Central memory CD8-positive, alpha-beta T cell (primary cell): ENCODE results near the gene RPP25L.
A peak's percentile ranks its signal among the peaks of the same experiment; 100 is the strongest.

Experiments
- ATAC-seq: fragments of 150-1000 bp; cut with Tn5 transposase; replicated peaks from 2 replicates; pipeline ENCODE4 v1.10.0; 2022; ENCODE audit warnings: mild to moderate bottlenecking, moderate FRiP score, moderate number of reproducible peaks; ENCODE audit not compliant: poor library complexity, severe bottlenecking; ENCODE audit errors: extremely low read depth
- DNase-seq, 2 donors: peaks; one replicate each; pipeline ENCODE4 v3.0.0; 2021; ENCODE audit warnings: low spot score in 2 of 2
- H3K27ac Mint-ChIP-seq: one replicate; pipeline ENCODE4 v1.8.0; 2022; ENCODE audit warnings: low read depth, mild to moderate bottlenecking, moderate library complexity, mixed read lengths
- H3K27me3 Mint-ChIP-seq: one replicate; pipeline ENCODE4 v1.8.0; 2022; ENCODE audit warnings: mixed read lengths
- H3K36me3 Mint-ChIP-seq: one replicate; pipeline ENCODE4 v1.8.0; 2022; ENCODE audit warnings: mild to moderate bottlenecking, moderate library complexity, mixed read lengths; ENCODE audit not compliant: insufficient read depth
- H3K4me1 Mint-ChIP-seq: one replicate; pipeline ENCODE4 v1.8.0; 2022; ENCODE audit warnings: mixed read lengths
- H3K4me3 Mint-ChIP-seq: one replicate; pipeline ENCODE4 v1.8.0; 2022; ENCODE audit warnings: mild to moderate bottlenecking, moderate library complexity, mixed read lengths
- H3K9me3 Mint-ChIP-seq: one replicate; pipeline ENCODE4 v1.8.0; 2022; ENCODE audit warnings: mixed read lengths

Gene RPP25L

DNA sequence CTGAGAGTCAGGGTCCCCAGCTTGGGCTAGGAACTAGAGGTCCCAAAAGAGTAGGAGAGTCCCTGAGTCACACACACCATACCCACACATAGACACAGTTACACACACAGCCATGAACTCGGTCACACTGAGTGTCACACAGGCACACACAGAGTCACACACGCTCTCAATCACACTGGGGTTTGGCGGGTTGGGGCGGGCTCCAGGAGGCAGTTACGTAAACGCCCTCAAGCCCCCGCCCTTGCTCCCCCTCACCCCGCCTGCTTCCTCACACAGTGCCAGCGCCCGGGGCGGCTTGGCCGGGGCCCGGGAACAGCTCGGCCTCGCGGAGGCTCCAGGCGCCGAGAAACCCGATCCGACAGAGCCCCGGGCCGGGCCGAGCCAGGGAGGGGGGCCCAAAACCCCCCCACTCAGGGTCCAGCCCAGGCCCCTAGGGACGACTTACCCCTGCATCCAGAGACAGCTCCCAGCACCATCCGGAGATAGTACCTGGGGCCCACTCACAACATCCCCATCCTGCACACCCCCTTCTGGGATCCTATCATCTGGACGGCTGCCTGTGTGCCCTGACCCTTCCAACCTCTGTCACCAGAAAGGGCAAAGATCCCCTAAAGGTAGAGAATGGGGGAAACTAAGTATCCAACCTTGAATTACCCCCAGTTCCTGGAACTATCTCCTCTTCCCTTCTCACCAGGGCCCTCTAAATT is 18.8 kb downstream of the RPP25L start:
- H3K4me3 Mint-ChIP-seq, result peak overlapping the region; percentile 80
- H3K9me3 Mint-ChIP-seq, result no peaks in the 10 kb centered on the region
- DNase-seq, result no peak
- peaks cover 4% of the 10 kb centered on the region for H3K36me3 Mint-ChIP-seq
- ATAC-seq, result no peak
- no peak overlapping the region for H3K27ac Mint-ChIP-seq
- H3K27me3 Mint-ChIP-seq, result peaks cover 68% of the 10 kb centered on the region
- H3K4me1 Mint-ChIP-seq, result peaks cover 28% of the 10 kb centered on the region

DNA sequence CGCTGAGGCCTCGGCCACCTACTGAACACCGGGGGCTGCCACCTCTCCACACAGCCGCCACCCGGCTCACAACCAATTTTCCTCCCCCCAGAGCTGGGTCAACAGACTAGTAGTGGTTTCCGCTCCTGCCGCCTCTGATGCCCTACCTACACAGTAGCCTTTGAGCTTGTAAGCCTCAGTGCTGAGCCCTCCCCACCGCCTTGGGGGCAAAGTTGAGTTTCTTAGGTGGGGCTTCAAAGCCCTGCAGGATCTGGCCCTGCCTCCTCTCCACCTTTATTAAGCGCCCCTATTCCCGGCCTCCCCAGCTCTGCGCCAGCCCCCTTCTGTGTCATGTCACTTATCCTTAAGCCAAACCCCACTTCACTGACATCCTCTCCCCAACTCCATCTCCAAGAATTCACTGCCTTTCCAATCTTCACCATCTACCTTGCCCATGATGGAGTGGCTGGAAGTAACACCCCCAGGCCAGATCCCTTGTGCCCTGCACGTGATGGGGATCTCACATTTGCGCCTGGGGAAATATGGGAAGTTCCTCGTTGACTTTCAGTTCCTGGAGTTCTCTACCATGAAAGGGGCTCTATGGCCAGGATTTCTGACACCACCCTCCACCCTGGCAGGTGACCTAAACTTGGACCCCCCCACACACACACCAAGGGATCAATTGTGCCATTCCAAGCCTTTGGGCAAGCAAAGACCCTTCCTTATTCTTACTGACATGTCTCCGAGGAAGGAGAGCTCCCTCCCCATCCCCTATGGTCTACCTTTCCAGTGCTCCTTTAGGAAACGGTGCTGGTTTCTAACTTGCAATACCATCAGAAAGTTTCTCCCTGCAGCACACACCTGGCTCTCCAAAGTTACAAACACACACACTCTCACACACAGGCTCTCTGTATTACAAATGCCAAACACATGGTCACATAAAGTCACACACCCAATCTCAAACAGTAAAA is 19.7 kb downstream of the RPP25L start:
- Mint-ChIP-seq H3K27me3 (peaks cover 68% of the 10 kb centered on the region), H3K9me3 (no peaks in the 10 kb centered on the region), H3K4me3 (peak overlapping the region; percentile 80), H3K4me1 (peaks cover 28% of the 10 kb centered on the region), H3K27ac (no peak overlapping the region), H3K36me3 (peaks cover 4% of the 10 kb centered on the region)
- ATAC-seq (no peak), DNase-seq (no peak)

DNA sequence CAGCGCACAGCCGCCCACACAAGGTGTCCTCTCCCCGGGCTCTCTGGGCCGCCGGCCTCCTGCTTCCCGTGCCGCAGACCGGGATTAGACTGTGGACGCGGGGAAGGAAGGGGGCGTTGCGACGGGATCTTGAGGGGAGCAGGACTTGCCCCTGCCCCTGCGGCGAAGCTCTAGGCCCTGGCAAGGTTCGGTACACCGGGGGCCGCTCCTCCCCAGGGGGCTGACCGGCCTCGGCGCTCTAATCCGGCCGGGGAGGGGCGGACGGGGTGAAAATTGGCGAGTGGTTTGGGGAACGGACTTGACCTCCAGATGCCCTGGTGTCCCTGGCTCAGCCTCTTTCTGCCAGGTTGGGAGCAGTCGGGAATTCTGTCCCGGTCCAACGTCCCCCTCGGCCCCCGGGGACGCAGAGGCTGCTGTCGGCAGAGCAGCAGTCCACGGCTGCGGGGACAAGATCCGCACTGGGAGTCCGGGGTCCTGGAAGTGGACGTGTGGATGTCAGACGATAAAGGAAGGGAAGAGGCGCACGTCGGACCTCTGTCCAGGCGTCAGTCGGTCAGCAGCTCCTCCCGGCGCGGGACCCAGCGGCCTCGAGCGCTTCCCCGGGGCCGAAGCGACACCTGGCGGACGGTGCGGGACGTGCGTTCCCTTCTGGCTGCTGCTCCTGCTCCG is 20.5 kb downstream of the RPP25L start:
- H3K36me3 Mint-ChIP-seq, result peaks cover 4% of the 10 kb centered on the region
- H3K4me3 Mint-ChIP-seq, result peak overlapping the region; percentile 80
- ATAC-seq (peak; percentile 48), DNase-seq (peak; percentile 56 to 72)
- H3K9me3 Mint-ChIP-seq, result no peaks in the 10 kb centered on the region
- peaks cover 28% of the 10 kb centered on the region for H3K4me1 Mint-ChIP-seq
- H3K27me3 Mint-ChIP-seq, result peaks cover 72% of the 10 kb centered on the region
- H3K27ac Mint-ChIP-seq, result no peak overlapping the region

DNA sequence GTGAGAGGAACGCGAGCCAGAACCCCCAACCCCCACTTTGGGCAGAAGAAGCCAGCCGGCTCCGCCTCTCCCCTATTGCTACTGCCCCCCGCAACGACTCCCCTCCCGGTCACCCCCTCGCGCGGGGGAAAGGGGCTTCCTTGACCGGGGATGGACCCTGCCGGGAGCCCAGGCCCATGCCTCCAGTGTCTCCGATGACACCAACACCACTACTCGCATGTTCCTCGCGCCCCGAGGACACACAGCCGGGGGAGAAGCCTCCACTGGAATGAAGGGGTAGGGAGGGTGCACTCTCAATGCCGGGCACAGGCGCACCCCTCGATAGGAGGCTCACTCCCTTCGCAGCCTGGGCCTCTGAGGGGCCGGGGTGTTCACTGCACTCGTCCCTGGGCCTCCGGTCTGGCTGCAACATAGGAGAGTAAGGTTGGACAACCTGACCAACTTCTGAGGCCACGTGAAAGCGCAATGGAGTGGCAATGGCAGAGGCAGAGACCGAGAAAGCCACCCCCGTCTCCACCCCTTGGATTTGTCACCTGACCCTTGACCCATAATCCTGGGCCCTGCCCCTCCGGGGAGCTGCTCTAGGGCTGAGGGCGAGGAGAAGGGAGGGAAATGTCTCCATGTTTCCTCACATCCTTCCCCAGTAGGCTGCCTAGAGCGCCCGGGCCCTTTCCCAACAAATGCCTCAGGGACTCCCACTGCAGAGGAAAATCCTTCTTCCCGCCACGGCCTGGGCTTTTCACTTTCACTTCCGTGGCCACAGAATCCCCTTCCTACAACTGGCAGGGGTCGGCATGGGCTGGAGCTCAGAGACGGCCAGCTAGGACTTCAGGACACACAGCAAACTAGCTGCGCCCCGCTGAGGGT is 21.3 kb downstream of the RPP25L start:
- ATAC-seq (no peak), DNase-seq (no peak)
- H3K4me1 Mint-ChIP-seq, result peaks cover 28% of the 10 kb centered on the region
- no peaks in the 10 kb centered on the region for H3K9me3 Mint-ChIP-seq
- H3K27me3 Mint-ChIP-seq, result peaks cover 72% of the 10 kb centered on the region
- peak overlapping the region; percentile 80 for H3K4me3 Mint-ChIP-seq
- no peak overlapping the region for H3K27ac Mint-ChIP-seq
- peaks cover 4% of the 10 kb centered on the region for H3K36me3 Mint-ChIP-seq

DNA sequence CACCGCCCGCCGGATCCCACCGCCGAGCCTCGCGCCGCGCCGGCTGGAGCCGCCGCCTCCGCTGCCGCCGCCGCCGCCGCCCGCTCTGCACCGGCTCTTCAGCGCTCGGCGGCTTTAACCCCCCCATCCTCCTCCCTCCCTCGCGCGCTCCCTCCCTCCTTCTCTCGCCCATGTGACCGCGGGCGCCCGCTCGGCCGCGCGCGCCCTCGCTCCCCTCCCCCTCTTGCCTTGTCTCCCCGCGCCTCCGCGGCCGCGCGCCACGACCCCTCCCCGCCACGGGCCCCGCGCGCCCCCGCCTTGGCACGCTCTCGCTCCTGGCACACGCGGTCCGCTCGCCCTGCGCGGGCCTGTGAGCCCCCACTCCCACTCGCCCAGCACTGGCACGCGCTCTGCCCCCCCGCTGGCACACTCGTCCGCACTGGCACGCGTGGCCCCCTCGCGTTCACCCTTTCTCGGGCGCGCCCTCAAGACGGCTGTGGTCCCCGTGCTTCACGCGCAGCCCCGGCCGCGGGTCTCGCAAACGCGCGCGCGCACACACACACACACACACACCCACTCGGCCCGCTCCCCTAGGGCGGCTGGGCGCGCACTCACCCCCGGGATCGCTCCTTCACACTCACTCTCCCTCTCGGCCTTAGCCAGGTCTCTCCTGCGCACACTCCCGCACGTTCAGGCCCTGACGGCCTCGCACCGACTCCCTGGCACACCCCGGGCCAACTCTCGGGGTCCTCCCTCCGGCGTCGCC is 22.1 kb downstream of the RPP25L start, which contains the start of gene CNTFR:
Gene CNTFR, minus strand, starts transcription at position 89 of the 745 bp plus-strand sequence. CDS start 20,743 bp downstream, outside the sequence.
- ATAC-seq, result peak; percentile 7
- H3K9me3 Mint-ChIP-seq, result no peaks in the 10 kb centered on the region
- peak within 1 kb of the TSS; percentile 80 for H3K4me3 Mint-ChIP-seq
- H3K27ac Mint-ChIP-seq, result no peak within 1 kb of the TSS
- H3K27me3 Mint-ChIP-seq, result peaks cover 80% of the 10 kb centered on the region
- peaks cover 4% of the 10 kb centered on the region for H3K36me3 Mint-ChIP-seq
- H3K4me1 Mint-ChIP-seq, result peaks cover 28% of the 10 kb centered on the region
- no peak for DNase-seq

DNA sequence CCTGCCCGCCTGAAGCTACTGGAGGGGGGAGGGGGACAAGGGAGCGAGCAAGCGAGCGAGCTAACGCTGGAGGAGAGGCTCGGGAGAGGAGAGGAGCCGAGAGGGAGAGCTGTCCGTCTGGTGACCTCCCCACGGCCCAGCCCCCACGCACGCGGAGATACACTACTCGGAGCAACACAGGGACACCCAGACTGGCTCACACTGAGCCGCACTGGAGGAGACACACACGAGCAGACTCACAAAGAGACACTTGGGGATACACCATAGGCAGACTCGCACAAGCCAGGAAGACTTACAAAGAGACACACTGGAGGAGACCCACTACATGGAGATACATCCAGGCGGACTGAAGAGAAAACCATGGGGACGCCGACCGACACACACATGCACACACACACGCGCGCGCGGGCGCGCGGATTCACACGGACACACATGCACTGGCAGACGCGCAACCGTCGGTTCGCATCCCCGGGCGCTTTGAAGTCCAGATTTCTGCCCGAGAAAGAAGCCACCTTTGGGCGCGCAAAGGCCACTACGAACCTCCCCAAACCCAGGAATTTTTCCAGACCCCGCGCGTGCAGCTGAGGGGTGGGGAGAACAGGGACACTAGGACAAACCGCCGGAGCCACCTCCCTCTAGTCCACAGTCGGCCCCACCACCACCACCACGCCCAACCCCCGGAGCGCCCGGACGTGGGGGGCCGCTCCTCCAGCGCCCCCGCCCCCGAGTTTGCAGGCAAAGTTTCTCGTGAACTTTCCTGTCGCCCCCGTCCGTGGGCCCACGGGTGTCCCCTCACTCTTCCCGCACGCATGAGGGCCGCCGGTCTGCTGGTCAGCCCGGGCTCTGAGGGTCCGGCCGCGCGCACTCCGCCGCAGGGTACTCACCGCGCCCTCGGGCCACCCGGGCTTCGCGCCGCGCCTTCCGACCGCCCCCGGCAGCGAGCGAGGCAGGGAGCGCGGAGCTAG is 22.9 kb downstream of the RPP25L start:
- ATAC-seq (no peak), DNase-seq (no peak)
- no peak overlapping the region for H3K27ac Mint-ChIP-seq
- peak overlapping the region; percentile 41 for H3K4me3 Mint-ChIP-seq
- peaks cover 88% of the 10 kb centered on the region for H3K27me3 Mint-ChIP-seq
- H3K4me1 Mint-ChIP-seq, result peaks cover 28% of the 10 kb centered on the region
- H3K9me3 Mint-ChIP-seq, result no peaks in the 10 kb centered on the region
- peaks cover 4% of the 10 kb centered on the region for H3K36me3 Mint-ChIP-seq

DNA sequence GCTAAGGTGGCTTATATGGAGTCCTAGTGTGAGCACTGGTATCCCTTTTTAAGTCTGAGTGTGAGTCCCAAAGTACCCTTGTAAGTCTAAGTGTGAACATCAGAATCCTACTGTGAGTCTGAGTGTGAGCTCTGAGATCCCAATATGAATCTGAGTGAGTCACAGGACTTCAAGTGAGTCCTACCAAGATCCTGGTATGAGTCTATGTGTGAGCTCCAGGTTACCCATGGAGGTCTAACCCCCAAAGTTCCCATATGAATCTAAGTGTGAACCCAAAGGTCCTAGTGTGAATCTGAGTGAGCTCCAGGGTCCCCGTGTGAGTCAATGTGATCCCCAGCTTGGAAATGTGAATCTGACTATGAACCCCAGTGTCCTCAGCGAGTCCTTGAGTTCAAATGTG is 24.6 kb downstream of the RPP25L start:
- no peak for ATAC-seq
- H3K27ac Mint-ChIP-seq, result no peak overlapping the region
- no peak overlapping the region for H3K4me3 Mint-ChIP-seq
- H3K27me3 Mint-ChIP-seq, result peaks cover 88% of the 10 kb centered on the region
- H3K36me3 Mint-ChIP-seq, result peaks cover 2% of the 10 kb centered on the region
- H3K9me3 Mint-ChIP-seq, result no peaks in the 10 kb centered on the region
- no peak for DNase-seq
- peaks cover 23% of the 10 kb centered on the region for H3K4me1 Mint-ChIP-seq

DNA sequence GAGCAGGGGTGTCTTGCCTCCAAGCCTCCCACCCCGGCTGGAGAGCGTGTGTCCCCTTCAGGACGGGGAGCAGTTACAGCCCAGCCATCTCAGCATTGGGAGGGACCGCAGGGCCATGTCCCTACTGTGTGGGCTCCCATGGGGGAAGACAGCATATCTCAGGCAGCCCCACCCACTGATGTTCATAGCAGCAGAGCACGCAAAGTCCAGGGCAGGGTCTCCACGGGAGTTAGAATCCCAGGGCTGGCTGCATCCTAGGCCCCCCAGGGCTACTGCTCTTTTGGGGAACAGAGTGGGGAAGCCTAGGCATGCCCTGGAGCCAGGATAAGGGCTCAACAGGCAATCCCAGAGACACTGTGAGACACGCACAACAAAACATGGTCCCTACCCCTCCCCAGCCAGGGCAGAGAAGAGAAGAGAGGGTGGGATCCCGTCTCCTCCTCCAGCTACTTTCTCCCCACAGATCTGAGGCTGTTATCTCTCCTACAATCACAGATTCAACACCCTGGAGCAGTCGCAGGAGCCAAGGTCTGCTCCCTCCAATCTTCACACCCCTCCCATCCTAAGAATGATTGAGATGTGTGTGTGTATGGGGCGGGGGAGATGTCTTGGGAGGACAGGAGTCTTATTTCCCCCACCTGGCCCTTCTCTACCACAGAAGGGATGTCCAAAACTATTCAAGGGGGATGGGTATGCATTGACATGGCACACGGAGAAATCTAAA is 25.8 kb downstream of the RPP25L start:
- DNase-seq (no peak), ATAC-seq (no peak)
- Mint-ChIP-seq H3K4me1 (peaks cover 19% of the 10 kb centered on the region), H3K9me3 (no peaks in the 10 kb centered on the region), H3K27ac (no peak overlapping the region), H3K36me3 (peaks cover 2% of the 10 kb centered on the region), H3K27me3 (peaks cover 85% of the 10 kb centered on the region), H3K4me3 (no peak overlapping the region)

DNA sequence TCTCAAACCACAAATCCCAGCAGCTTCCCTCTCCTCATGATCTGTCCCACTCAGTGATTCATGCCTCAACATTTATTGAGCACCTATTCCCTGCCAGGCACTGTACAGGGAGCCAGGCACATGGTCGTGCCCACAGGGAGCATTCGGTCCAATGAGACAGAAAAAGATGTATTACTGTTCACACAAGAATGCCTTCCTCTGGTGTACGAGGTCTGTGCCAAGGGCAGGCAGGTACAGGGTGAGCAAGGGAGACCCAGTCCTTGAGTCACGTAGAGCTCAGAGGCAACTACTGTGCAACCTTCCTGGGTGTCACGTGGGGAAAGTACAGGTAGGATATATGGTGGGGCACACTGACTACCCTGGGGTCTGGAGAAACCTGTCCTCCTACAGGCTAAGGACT is 26.9 kb downstream of the RPP25L start:
- peaks cover 2% of the 10 kb centered on the region for H3K36me3 Mint-ChIP-seq
- H3K4me1 Mint-ChIP-seq, result peaks cover 11% of the 10 kb centered on the region
- H3K27ac Mint-ChIP-seq, result no peak overlapping the region

DNA sequence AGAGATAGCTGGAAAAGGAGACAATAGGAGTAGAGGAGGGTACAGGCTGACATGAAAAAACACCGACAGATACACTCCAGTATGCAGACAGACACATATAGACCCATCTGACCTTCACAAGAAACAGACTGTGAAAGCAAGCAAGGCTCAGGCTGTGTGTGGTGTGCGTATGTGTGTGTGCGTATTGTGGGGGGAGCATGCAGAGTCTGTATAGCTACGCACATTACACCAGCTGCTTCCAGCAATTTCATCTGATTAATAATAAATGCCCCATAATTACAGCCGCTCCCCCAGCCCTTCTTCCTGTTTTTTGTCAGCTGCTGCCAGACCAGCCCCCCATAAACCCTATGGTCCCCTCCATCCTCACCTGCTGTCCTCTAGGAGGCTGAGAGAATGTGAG is 29.1 kb downstream of the RPP25L start:
- DNase-seq (no peak), ATAC-seq (no peak)
- peaks cover 90% of the 10 kb centered on the region for H3K27me3 Mint-ChIP-seq
- no peaks in the 10 kb centered on the region for H3K9me3 Mint-ChIP-seq
- no peaks in the 10 kb centered on the region for H3K36me3 Mint-ChIP-seq
- H3K27ac Mint-ChIP-seq, result no peak overlapping the region
- H3K4me3 Mint-ChIP-seq, result no peak overlapping the region
- no peaks in the 10 kb centered on the region for H3K4me1 Mint-ChIP-seq

More for the DNA sequence above, 26.9 kb downstream of the RPP25L start:
- Mint-ChIP-seq H3K4me3 (no peak overlapping the region), H3K27me3 (peaks cover 87% of the 10 kb centered on the region), H3K9me3 (no peaks in the 10 kb centered on the region)
- no peak for ATAC-seq
- DNase-seq, result no peak
